CD4-positive, alpha-beta T cell treated with Interleukin-15 for 1 hour (primary cell): ENCODE data around the gene GUSB.
"Not testable (repeated sequence)": the region's sequence is repeated elsewhere in the genome, so short reads cannot be mapped to it uniquely, and the experiment has no call there.

Source experiments
- DNase-seq: peaks from one replicate; pipeline ENCODE4 v3.0.0-alpha.2; 2020

Gene GUSB

DNA sequence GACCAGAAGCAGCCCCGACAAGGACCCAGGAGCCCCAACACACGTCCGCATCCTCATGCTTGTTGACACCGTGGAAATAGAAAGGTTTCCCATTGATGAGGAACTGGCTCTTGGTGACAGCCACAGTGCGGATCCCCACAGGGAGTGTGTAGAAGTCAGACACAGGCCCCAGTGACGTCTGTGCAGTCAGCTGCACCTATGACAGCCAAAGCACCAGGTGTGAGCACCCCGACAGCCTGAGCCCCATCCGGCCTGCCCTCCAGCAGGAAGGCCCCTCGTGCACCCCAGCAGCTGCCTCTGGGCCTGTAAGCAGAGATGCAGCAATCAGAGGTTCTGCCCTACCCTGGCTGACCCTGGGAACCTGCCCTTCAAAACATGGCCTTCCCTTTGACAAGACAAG, 7.1 kb downstream of the GUSB start:
- no peak for DNase-seq

DNA sequence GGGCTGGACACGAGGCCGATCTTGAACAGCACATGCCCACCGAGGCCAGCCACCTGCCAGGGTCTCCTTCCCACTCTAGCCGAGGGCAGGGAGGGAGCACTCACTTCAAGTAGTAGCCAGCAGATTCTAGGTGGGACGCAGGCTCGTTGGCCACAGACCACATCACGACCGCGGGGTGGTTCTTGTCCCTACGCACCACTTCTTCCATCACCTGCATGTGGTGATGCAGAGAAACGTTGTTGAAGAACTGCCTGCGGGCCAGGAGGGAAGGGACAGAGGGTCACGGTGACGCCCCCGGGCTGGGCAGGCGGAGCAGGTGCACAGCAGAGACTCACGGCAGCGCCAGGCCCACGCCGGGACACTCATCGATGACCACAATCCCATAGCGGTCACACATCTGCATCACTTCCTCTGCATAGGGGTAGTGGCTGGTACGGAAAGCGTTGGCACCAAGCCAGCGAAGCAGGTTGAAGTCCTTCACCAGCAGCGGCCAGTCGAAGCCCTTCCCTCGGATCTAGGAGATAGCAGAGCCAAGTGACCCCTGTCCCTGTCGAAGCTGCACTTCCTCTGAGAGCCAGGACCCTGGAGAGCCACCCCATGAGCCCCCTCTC, 7.7 kb downstream of the GUSB start:
- DNase-seq, result no peak

DNA sequence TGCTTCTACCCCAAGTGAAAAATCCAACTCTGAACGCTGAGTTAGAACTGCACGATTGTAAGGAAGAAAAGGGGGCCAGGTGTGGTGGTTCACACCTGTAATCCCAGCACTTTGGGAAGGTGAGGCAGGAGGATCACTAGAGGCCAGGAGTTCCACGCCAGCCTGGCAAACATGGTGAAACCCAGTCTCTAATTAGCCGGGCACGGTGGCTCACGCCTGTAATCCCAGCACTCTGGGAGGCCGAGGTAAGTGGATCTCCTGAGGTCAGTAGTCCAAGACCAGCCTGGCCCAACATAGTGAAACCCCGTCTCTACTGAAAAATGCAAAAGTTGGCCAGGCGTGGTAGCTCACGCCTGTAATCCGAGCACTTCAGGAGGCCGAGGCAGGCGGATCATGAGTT, 9.0 kb downstream of the GUSB start:
- no peak for DNase-seq

DNA sequence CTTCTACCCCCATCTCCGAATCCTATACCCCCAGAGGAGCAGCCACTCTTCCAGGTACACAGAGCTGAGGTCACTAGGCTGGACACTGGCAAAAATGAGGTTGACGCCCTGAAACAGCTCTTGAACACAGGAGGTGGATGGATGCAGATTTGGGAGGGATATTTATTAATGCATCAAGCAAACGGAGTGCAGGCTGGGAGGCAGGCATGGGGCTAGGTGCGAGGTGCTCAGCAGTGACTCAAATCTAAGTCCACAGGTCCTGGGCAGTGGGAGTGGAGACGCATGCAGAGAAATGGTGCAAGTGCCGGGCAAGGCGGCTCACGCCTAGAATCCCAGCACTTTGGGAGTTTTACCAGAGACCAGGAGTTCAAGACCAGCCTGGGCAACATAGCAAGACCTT, 11.0 kb downstream of the GUSB start:
- DNase-seq, result no peak

DNA sequence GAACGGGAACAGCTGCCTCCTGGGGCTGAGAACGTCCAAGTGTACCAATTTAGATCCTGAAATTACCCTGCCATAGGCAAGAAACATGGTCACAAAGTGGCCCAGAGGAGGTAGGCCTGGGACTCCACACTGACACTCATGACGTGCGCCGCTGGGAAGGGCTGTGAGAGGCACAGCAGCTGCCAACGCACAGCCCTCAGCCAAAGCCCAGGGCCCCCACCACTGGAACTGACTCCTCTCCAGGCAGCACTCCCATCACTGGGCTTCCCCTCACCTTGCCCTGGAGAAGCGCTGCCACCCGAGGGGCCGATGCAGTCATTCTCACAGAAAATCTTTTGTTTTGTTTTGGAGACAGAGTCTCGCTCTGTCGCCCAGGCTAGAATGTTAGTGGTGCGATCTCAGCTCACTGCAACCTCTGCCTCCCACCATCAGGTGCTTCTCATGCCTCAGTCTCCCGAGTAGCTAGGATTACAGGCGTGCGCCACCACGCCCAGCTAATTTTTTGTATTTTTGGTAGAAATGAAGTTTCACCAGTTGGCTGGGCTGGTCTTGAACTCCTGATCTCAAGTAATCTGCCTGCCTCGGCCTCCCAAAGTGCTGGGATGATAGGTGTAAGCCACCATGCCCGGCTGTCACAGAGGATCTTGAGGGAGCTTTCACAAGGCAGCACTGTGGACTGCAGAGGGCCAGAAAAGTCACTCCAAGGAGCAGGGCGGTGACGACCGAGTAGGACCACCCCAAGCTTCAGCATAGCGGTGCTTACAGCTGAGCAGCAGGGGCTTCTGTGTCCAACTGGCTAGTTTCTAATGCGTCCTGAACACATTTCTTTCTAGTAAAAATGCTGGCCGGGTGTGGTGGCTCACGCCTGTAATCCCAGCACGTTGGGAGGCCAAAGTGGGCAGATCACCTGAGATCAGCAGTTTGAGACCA, 13.5 kb downstream of the GUSB start:
- no peak for DNase-seq

DNA sequence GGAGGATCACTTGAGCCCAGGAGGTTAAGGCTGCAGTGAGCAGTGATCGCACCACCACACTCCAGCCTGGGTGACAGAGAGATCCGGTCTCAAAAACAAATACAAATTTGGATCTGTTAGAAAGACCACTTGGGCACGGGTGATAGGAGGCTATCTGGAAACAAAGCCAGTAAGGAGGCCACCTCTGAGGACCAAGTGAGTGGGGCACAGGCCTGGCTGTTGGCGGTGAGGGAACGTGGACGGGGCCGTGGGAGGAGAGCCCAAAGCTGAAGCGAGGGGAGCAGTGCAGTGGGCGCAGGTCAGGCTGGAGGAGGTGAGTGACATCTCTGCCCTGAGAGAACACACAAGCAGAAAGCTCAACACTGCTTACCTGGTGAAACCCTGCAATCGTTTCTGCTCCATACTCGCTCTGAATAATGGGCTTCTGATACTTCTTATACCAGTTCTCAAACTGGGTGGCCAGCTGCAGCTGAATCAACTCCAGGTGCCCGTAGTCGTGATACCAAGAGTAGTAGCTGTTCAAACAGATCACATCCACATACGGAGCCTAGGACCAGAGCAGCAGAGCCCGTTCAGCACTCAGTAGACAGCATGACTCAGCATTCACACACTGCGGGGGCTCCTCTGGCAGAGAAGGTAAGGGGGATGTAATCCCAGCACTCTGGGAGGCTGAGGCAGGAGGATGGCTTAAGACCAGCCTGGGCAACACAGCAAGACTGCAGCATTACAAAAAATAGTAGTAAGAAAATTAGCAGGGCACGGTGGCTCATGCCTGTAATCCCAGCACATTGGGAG, 14.5 kb downstream of the GUSB start:
- DNase-seq, result no peak

DNA sequence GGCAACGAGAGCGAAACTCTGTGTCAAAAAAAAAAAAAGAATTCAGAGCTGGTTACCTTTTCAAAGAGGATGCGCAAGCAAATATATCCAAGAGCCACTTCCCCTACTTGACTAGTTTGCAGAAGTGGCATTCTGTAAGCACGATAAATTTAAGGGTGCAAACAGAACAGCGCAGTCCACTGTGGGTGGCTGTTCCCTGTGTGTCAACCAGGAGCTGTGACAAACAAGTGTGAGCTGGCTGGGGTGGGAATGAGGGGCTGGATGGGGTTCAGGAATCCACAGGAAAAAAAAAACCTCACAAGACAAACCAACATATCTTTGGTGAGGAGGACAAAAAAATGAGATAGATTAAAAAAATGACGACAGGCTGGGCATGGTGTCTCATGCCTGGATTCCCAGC, 15.9 kb downstream of the GUSB start:
- no peak for DNase-seq

DNA sequence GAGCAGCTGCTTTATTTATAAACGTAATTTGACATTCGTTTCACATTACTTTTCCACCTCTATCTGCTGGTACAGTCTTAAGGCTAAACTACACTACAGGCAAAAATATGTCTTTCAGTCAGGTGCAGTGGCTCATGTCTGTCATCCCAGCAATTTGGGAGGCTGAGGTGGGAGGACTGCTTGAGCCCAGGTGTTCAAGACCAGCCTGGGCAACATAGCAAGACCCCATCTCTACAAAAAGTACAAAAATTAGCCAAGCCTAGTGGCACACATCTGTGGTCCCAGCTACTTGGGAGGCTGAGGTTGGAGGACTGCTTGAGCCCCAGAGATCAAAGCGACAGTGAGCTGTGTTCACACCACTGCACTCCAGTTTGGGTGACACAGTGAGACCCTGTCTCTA, 17.3 kb downstream of the GUSB start:
- DNase-seq, result not testable (repeated sequence)

DNA sequence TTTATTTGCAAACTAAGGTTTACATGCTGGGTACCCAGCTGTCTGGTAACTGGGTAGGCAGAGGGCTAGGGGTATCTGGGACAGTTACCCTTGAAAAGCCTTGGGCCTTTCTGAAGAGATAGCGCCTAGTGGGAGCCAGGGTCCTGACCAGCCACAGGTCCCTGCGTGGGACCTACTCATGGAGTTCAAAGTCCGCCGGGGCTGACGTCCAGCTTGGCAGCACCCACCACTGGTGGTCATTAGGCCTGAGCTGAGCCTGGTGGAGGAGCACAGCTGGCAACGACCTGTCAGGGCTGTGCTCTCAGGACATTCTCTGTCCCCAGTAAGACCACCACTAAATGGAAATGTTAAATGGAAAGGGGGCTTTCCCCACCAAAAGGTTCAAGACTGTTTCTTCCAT, 20.0 kb downstream of the GUSB start:
- DNase-seq, result no peak

DNA sequence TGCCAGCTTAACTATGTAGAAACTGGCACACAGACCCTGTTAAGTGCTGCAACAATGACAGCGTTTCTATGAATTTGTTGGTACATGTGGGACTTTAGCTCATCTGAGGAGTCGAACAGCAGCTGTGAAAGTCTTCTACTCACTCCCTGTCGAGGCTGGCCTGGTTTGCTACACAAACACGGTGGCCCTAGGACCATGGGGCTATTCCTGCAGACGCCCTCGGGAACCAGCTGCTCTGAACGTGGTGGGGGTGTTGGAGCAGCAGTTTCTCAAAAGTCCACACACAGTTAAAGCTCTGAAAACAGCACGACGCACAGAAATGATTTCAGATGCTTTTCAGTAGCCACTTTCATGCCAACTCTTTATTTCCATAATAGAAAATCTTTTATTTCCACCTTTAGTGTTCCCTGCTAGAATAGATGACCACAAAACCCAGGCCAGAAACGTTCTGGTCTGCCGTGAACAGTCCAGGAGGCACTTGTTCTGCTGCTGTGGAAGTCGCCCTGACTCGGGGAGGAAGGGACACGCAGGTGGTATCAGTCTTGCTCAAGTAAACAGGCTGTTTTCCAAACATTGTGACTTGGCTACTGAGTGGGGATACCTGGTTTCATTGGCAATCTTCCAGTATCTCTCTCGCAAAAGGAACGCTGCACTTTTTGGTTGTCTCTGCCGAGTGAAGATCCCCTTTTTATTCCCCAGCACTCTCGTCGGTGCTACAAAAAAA, 21.5 kb downstream of the GUSB start:
- DNase-seq, result no peak

DNA sequence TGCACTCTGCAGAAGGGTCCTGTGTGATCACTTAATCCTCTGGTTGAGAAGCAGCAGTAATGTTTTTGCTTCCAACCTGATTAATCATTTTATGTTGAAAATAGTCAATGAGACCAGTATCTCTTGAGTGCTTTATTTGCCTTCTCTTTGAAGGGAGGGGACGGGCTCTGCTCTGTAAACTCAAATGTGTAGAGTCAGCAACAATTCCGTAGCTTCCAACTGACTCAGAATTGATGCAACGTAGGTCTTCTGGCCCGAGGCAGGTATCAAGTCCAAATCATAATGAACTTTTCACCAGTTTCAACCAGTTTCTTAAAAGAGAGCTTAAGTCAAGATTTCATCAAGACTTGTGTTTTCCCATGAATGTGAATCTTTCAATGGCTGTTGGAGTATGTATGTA, 26.3 kb downstream of the GUSB start:
- DNase-seq, result no peak

DNA sequence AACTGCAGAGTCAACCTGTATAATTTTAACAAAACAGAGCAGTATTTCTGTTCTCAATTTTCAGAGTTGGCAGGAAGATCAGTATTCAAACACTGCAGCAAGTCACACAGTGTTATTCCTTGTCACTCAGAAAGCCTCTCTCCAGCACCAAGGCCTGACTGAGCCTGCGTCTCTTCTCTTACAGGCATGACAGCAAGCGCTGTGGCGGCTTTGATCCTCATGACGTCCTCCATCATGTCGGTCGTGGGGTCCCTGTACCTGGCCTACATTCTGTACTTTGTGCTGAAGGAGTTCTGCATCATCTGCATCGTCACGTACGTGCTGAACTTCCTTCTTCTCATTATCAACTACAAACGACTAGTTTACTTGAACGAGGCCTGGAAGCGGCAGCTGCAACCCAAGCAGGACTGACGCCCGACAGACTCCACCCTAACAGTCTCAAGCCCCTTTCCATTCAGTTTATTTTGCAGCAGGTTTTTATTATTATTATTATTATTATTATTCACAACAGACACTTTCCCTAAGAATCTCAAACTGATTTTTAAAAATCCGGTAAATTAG, 28.0 kb downstream of the GUSB start:
- DNase-seq, result no peak

DNA sequence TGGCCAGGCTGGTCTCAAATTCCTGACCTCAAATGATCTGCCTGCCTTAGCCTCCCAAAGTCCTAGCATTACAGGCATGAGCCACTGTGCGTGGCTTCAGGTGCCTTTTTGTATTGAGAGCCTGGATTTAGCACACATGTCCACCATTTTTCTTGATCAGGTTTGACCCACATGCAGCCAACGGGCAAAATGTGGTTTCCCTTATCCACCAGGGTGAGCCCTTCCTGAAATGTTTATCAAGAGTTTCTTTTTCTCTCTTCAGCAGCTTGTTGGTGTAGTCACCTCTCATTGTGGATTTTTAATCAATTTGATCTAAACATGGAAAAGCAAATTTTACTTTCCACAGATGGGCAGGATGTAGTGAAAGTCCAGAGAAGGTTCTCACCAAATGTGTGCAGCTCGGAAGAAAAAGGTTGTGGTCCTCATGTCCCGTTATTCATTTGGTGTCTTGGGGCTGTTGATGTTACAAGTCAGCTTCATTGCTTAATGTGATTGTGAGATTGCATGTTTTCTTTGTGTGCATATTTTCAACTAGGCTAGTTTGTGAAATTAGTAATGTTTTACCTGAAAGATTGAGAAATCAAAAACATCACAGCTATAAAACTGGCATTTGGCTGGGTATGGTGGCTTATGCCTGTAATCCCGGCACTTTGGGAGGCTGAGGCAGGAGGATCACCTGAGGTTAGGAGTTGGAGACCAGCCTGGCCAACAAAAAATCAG, 28.9 kb downstream of the GUSB start:
- no peak for DNase-seq

DNA sequence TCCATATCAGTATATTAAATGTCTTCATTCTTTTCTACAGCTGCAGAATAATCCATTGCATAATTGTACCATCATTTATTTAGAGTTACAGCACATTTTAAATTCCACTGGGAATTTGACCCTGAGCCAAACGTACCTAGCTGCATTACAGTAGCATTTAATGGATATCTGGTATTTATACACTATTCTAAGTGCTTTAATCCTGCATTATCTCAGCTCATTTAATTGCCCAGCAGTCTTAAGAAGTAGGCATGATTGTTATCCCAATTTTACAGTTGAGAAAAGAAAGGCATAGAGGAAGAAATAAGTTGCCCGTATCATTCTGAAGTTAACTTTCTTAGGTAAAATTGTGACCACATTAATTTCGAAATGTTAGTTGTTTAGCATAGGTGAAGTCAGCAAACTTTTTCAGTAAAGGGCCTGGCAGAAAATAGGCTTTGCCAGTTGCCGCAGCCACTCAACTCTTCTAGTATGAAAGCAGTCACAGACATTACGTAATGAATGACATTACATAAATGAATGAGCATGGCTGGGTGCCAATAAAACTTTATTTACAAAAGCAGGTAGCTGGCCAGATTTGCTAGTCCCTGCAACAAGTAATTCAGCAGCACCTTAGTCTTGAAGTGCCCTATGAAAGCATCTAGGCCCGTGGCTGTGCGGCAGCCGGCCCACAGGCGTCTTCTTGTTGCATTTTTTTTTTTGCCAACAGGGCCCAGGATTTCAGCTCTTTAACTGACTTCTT, 30.0 kb downstream of the GUSB start:
- DNase-seq, result no peak

DNA sequence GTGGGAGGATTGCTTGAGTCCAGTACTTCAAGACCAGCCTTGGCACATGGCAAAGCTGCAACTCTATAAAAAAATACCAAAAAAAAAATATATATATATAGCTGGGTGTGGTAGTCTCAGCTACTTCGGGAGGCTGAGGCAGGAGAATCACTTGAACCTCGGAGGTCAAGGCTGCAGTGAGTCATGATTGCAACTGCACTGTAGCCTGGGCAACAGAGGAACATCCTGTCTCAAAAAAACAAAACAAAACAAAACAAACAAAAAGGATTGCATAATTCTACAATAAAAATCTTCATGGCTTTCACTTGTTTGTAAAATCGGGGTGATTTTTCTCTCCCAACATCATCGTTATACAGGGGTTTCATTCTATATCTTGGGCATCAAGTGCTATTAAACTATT, 35.1 kb downstream of the GUSB start:
- DNase-seq, result no peak

DNA sequence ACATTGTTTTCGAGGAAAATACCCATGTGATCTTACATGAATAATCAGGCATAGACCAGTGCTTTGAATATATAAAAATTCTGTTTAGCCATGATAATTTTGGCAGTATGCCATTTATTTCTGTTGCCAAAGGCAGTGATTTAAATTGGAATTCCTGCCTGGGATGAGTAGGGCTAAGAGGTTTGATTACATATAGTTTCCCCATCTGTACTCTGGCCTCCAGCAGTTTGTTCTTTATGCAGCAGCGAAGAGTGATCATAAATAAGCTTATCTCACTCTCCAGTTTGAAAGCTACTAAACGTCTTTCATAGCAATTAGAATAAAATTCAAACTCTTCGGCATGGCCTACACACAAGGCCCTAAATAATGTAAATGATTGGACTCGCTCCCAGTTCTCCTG, 36.2 kb downstream of the GUSB start:
- DNase-seq, result not testable (repeated sequence)

DNA sequence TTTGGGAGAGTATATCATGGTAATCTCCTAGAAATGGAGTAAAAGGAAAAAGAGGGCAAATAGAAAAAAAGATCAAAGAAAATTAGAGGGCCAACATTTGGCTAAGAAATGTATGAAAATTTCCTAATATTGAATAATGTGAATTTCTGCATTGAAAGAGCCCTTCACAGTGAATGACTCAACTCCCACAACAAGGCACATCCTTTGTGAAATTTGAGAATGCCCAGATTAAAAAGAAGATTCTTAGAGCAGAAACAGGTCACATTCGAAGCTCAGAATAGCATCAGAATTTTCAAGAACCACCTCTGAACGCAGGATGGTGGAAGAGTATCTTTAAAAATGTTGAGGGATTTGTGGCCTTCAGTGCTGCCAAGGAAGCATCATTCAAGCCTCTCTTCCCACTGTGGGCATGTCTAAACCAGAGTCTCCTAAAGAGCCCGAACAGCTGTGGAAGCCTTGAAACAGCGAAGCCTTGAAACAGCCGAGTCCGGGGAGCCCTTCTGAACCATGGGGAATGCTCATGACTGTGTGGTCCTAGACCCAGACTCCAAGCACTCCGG, 43.6 kb downstream of the GUSB start:
- DNase-seq, result no peak

DNA sequence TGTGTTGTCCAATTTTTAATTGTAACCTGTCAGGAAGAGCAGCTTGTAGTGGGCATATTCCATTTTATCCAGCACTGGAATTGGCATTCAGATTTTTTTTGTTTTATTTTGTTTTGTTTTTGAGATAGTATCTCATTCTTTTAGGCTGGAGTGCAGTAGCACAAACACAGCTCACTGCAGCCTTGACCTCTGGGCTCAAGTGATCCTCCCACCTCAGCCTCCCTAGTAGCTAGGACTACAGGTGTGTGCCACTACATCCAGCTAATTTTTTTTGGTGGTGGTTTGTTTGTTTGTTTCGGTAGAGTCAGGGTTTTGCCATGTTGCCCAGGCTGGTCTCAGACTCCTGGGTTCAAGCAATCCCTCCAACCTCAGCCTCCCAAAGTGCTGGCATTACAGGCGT, 44.7 kb downstream of the GUSB start:
- DNase-seq, result no peak

DNA sequence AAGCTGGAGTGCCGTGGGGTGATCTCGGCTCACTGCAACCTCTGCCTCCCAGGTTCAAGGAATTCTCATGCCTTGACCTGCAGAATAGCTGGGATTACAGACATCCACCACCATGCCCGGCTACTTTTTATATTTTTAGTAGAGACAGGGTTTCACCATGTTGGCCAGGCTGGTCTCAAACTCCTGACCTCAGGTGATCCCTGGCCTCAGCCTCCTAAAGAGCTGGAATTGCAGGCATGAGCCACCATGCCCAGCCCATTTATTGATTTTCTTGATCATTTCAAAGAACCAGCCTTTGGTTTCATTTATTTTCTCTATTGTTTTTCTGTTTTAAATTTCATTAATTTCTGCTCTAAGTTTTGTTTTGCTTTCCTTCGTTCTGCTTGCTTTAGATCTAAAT, 50.3 kb downstream of the GUSB start:
- no peak for DNase-seq

DNA sequence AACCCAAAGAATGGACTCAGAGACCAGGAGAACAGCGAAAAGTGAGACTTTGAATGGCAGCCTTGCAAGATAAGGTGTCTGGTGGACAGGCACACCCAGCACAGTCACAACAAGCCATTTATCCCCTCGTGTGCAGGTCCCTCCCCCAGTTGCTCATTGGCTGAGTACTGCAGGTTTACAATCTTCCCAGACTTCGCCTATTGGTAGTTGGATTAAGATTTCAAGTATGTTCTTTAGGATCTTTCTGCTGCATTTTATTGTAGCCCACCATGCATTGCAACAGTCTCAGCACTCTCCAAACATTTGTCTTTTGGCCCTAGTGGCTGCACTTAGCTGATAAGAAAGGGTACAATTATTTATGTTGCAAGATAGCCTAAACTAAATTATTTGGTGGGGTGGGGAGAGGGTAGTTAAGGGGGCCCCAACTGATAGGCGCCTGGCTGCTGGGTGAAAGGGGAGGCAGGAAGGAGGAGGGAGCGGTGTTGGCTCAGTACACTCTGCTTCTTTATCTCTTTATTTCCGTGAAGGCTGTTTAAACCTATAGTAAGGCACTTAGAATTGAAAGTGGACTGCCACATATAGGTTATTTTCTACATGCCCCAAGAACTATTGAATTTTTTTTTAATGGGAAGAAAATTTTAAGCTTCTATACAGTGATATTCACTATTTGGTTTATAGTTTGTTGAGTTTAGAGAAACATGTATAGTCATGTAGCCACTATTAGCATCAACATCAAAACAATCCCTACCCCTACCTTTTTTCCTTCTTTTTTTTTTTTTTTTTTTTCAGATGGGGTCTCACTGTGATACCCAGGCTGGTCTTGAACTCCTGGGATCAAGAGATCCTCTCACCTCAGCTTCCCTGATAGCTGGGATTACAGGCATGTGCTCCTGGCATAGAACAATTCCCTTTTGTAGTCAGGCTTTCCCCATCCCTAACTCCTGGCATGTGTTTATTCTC, 54.2 kb downstream of the GUSB start:
- no peak for DNase-seq
